Heart left ventricle (tissue), 16 donors: ENCODE data around the gene THADA. TPM values are rescaled to one million over a fixed set of nuclear protein-coding genes. Genes with fewer than 3 reads are reported as not detected.
A peak's percentile ranks its signal among the peaks of the same experiment; 100 is the strongest.

Experiments
- ATAC-seq, 4 donors: fragments of 200-7000 bp; cut with Tn5 transposase; one replicate each; pipeline ENCODE4 v1.9.1; 2020 to 2022; ENCODE audit warnings: moderate library complexity in 4 of 4, mild to moderate bottlenecking in 3 of 4, moderate number of reproducible peaks in 1 of 4
- DNase-seq, 5 donors: peaks; one replicate each; pipeline ENCODE4 v3.0.0-alpha.2; 2020
- H3K27ac ChIP-seq, 12 donors: fragments of 200-600 bp; sonication (generic) in 4 of 12; one replicate each; pipeline versions ENCODE4 v1.5.0 to v1.8.0; 2016 to 2022; ENCODE audit warnings: mild to moderate bottlenecking in 2 of 12
- H3K27me3 ChIP-seq, 9 donors: fragments of 200-600 bp; sonication (generic) in 2 of 9; one replicate each; pipeline versions ENCODE4 v1.5.1 to v1.8.0; 2016 to 2022; ENCODE audit warnings: mild to moderate bottlenecking in 3 of 9
- H3K36me3 ChIP-seq, 9 donors: fragments of 200-600 bp; sonication (generic) in 2 of 9; one replicate each; pipeline versions ENCODE4 v1.5.0 to v1.8.0; 2018 to 2022; ENCODE audit warnings: mild to moderate bottlenecking in 2 of 9
- H3K4me1 ChIP-seq, 12 donors: fragments of 200-600 bp; sonication (generic) in 4 of 12; one replicate each; pipeline versions ENCODE4 v1.5.0 to v1.8.0; 2016 to 2022; ENCODE audit warnings: mild to moderate bottlenecking in 3 of 12
- H3K4me3 ChIP-seq, 12 donors: fragments of 200-600 bp; sonication (generic) in 4 of 12; one replicate each; pipeline versions ENCODE4 v1.5.0 to v1.8.0; 2017 to 2022; ENCODE audit warnings: mild to moderate bottlenecking in 9 of 12, moderate library complexity in 4 of 12
- H3K9me3 ChIP-seq, 12 donors: fragments of 200-600 bp; sonication (generic) in 4 of 12; one replicate each; pipeline versions ENCODE4 v1.5.0 to v1.8.0; 2016 to 2022; ENCODE audit warnings: mild to moderate bottlenecking in 1 of 12
- POLR2A ChIP-seq, 2 donors: fragments of 450-650 bp; IDR thresholded peaks; one replicate each; pipeline ENCODE4 v1.6.1; 2017; ENCODE audit warnings: antibody characterized with exemption in 2 of 2, mild to moderate bottlenecking in 2 of 2, moderate library complexity in 2 of 2
- WGBS, 4 donors: extraction: QIAGEN DNeasy Blood & Tissue Kit in 2 of 4; methylation state at CpG; one replicate each; pipeline versions ENCODE4 v1.1.5 to v1.1.7; 2013 to 2018; 5-methylcytosine and 5-hydroxymethylcytosine counted together
- intact Hi-C, 10 donors: fragments of 100-400 bp; cut with DNase I; formaldehyde crosslinking; loops; one replicate each; pipeline versions ENCODE4 v1.11.1 to v1.14.2; 2022
- polyA plus RNA-seq, 2 donors: library from polyadenylated mRNA; stranded (reverse); fragments of 200-250 nt; gene quantifications; one replicate each; pipeline ENCODE4 v1.2.3, GENCODE V29; 2013
- total RNA-seq, 9 donors: library from RNA; depleted of rRNA in 2 of 9; stranded (reverse); fragments of >200 nt in 2 of 9; fragmentation: NEBNext Ultra II Directional in 3 of 9; extraction: Animal tissue kit (Norgen Biotek cat#: 25700) in 3 of 9; gene quantifications; one replicate each; pipeline versions ENCODE4 v1.1.0 to v1.2.4, GENCODE V29; 2016 to 2023
- TF ChIP-seq, protein P1 (sequence below), 12 donors: fragments of 200-600 bp; sonication (generic) in 4 of 12; IDR thresholded peaks; one replicate each; pipeline versions ENCODE4 v1.5.0 to v1.8.0; 2018 to 2022; ENCODE audit warnings: antibody characterized with exemption in 12 of 12, mild to moderate bottlenecking in 5 of 12
- donor health status: ischemic (EF 13 %, LVEDD 7.1; RV severe dilation, severe dysfunction).
- donor health status: healthy with polysubstance abuse.
- donor health status: DM: no; HTN: yes; CAD: no.
- donor health status: DM: no; HTN: no; CAD: no.
- donor health status: ischemic (EF 25% LVEDD 6.9; RV normal size, moderate dysfunction).
- donor health status: ischemic (EF 25% LVEDD 5.7; RV mildly dilated, moderate dysfunction).
- donor health status: healthy.
- donor health status: DM: yes; HTN: yes; CAD: no.
- donor health status: ischemic (EF 35%, LVEDD 5.7; RV mildly dilated, moderate dysfunction).
- donor health status: nonischemic (EF 11% LVEDD 7.7; RV severe dilation, severe dysfunction).
- donor health status: DM: yes; HTN: yes; CAD: no.
- donor health status: PGD.
- donor health status: ischemic (EF 29% LVEDD 5.4; RV normal size, mild dysfunction).
- donor health status: nonischemic (EF 23%, LVEDD 6.1; RV moderate dilation, normal function).

Gene THADA
- total and polyA plus RNA-seq, 11 donors = 6.8 to 21.4 (median 13.0) TPM

DNA sequence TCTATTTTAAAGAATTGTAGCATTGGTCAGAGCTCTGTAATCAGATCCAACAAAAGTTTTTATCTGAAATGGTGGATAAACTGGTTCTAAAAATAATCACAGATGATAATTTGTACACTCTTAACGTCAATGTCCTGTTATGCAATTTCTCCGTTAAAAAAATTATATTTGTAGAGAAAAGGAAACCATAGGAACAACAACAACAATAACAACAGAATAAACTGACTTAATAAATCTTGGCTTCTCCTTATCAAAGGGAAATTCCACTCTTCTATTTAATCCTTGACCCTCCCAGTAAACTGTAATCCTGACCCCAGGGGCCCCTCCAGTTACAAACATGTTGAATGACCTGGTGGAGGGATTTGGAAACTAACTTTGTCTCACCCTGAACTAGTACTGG is 290.8 kb downstream of the THADA start:
- intact Hi-C loops = no loop called here
- Histone ChIP-seq H3K27ac (peak overlapping the region; percentile 60 to 92 (median 79)), H3K4me1 (peaks cover 0 to 66% (median 48%) of the 10 kb centered on the region in 12 donors), H3K9me3 (no peaks in the 10 kb centered on the region), H3K27me3 (no peaks in the 10 kb centered on the region), H3K36me3 (no peaks in the 10 kb centered on the region), H3K4me3 (no peak overlapping the region)
- peak; percentile 49 to 87 (median 66) for ATAC-seq
- WGBS, 4 donors = 1 to 10% (median 3%) methylated on average over 2 of the region's 2 CpGs
- TF ChIP-seq POLR2A (IDR thresholded peaks at IDR 0.05) = no peak
- TF ChIP-seq, protein P1, sequence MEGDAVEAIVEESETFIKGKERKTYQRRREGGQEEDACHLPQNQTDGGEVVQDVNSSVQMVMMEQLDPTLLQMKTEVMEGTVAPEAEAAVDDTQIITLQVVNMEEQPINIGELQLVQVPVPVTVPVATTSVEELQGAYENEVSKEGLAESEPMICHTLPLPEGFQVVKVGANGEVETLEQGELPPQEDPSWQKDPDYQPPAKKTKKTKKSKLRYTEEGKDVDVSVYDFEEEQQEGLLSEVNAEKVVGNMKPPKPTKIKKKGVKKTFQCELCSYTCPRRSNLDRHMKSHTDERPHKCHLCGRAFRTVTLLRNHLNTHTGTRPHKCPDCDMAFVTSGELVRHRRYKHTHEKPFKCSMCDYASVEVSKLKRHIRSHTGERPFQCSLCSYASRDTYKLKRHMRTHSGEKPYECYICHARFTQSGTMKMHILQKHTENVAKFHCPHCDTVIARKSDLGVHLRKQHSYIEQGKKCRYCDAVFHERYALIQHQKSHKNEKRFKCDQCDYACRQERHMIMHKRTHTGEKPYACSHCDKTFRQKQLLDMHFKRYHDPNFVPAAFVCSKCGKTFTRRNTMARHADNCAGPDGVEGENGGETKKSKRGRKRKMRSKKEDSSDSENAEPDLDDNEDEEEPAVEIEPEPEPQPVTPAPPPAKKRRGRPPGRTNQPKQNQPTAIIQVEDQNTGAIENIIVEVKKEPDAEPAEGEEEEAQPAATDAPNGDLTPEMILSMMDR (IDR thresholded peaks at IDR 0.05) = no peak
- DNase-seq = peak in 3 of 5 donors; percentile 34 to 53 (median 42)

DNA sequence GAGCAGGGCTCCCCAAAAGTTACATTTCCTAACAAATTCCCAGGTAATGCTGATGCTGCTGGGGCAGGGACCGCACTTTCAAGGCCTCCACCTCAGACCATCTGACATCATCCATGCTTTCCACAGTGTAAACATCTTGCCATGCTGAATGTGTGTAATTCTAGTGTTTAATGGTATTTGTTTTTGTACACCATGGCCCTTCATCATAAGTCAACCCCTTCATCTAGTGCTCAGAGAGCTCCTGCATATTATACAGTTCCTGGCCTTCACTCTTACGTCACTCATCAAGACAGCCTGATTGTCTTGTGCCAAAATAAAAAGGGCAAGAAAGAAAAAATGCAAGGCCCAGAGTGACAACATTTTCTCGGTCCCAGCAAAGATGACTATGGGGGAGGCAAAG is 291.9 kb downstream of the THADA start:
- ATAC-seq (no peak), DNase-seq (no peak)
- WGBS, 4 donors = 62 to 77% (median 69%) methylated on average over 3 of the region's 3 CpGs
- Histone ChIP-seq H3K4me1 (peaks cover 0 to 66% (median 48%) of the 10 kb centered on the region in 12 donors), H3K36me3 (no peaks in the 10 kb centered on the region), H3K4me3 (no peak overlapping the region), H3K27ac (peak overlapping the region in 9 of 12 donors; percentile 25 to 87 (median 79)), H3K27me3 (no peaks in the 10 kb centered on the region), H3K9me3 (no peaks in the 10 kb centered on the region)
- intact Hi-C loops = no loop called here
- TF ChIP-seq POLR2A (IDR thresholded peaks at IDR 0.05) = no peak
- TF ChIP-seq, protein P1 (IDR thresholded peaks at IDR 0.05) = no peak

DNA sequence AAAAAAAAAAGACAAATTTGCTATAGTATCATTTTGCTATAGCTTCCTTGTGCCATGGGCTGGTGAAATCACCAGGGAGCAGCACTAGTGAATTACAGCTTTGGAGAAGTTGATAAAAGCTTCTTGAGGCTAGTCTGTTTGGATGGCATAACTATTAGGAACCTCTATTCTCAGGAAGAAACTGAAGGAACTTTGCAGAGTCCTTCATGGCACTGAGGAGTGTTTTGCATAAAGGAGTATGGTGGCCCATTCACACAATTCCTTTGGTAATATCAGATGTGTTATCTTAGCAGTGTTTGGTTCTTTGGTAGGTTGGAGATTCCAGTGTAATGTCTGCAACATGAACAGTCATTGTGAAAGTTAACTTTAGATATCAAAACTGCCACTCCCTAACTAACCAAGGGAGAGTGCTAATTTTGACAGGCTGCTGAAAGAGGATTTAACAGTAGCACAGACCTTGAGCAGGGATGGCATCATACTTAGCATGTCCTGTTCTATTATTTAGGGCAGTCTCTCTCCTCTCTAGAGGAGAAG is 292.8 kb downstream of the THADA start:
- intact Hi-C loops = no loop called here
- TF ChIP-seq, protein P1 (IDR thresholded peaks at IDR 0.05) = no peak
- no peak for TF ChIP-seq POLR2A (IDR thresholded peaks at IDR 0.05)
- no peak overlapping the region for H3K4me3 ChIP-seq
- no peaks in the 10 kb centered on the region for H3K27me3 ChIP-seq
- peak overlapping the region in 6 of 12 donors; percentile 8 to 87 (median 82) for H3K27ac ChIP-seq
- no peaks in the 10 kb centered on the region for H3K9me3 ChIP-seq
- H3K36me3 ChIP-seq = no peaks in the 10 kb centered on the region
- ATAC-seq = peak in 1 of 4 donors; percentile 50
- no peak for DNase-seq
- peaks cover 0 to 69% (median 48%) of the 10 kb centered on the region in 12 donors for H3K4me1 ChIP-seq

DNA sequence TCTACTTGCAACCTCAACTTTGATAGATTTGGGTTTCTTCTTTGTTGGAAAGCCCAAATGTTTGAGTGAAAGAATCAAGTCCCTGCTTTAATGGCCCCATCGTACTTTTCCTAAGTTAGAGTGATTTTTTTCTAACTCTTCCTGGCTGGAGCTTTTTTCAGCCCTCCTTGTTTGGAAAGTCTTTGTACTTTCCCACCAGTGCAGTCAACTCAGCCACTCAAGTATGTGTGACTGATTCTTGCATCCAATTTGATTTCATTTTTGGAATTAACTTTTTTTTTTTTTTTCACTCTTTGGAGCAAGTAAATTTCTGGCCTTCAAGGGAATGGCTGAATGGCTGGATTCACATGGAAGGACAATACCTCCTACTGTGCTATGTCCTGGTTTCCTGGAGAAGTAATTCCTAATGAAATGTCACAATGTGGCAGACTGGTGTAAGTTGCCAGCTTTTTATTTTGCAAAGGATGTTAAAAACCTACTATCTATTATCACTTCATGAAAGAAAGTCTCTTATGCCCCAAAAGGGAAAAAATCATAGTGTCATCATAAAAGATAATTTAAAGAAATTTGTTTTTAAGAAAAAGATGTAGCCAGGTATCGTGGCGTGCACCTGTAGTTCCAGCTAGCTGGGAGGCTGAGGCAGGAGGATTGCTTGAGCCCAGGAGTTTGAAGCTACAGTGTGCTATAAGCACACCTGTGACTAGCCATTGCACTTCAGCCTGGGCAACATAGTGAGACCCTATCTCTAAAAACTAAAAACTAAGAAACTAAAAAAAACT is 293.5 kb downstream of the THADA start:
- Histone ChIP-seq H3K4me1 (peaks cover 0 to 67% (median 48%) of the 10 kb centered on the region in 12 donors), H3K27ac (peak overlapping the region in 7 of 12 donors; percentile 8 to 87 (median 75))
- intact Hi-C loops = no loop called here

More for the DNA sequence above, 293.5 kb downstream of the THADA start:
- 80 to 89% (median 85%) methylated on average over 3 of the region's 3 CpGs for WGBS, 4 donors
- DNase-seq (no peak), ATAC-seq (no peak)
- Histone ChIP-seq H3K36me3 (no peaks in the 10 kb centered on the region), H3K9me3 (no peaks in the 10 kb centered on the region), H3K27me3 (no peaks in the 10 kb centered on the region), H3K4me3 (no peak overlapping the region)
- TF ChIP-seq, protein P1 (IDR thresholded peaks at IDR 0.05) = no peak
- no peak for TF ChIP-seq POLR2A (IDR thresholded peaks at IDR 0.05)
